NCI-H1930 (cell line): ENCODE measurements around the gene VIPR1.

Experiments
- DNase-seq, 2 experiments: peaks; one replicate each; lab custom pipeline; 2025; lab: John Stamatoyannopoulos, UW

The VIPR1 gene

GRCh38 chr3:42493798-42494151, 8.7 kb upstream of the VIPR1 start:
- DNase-seq: no peak

- no peak for DNase-seq
These were observed 7.0 kb upstream of the VIPR1 start for GRCh38 chr3:42495393-42495792.

- no peak for DNase-seq
These were observed 5.3 kb upstream of the VIPR1 start for GRCh38 chr3:42497009-42497731.

GRCh38 chr3:42498034-42498433, 4.4 kb upstream of the VIPR1 start:
- no peak for DNase-seq

GRCh38 chr3:42498791-42499477, 3.5 kb upstream of the VIPR1 start:
- DNase-seq: no peak

GRCh38 chr3:42499478-42499871, 3.0 kb upstream of the VIPR1 start:
- no peak for DNase-seq

- DNase-seq: no peak
These were observed 2.4 kb upstream of the VIPR1 start for GRCh38 chr3:42500091-42500490.

- no peak for DNase-seq
These were observed 1.5 kb upstream of the VIPR1 start for GRCh38 chr3:42500909-42501308.

- no peak for DNase-seq
These were observed 1.1 kb upstream of the VIPR1 start for GRCh38 chr3:42501321-42501680.

GRCh38 chr3:42501681-42502428, 588 bp upstream of the VIPR1 start:
- DNase-seq: peak; percentile 3 to 35

GRCh38 chr3:42503251-42503924, 945 bp downstream of the VIPR1 start:
- no peak for DNase-seq

- no peak for DNase-seq
These were observed 1.5 kb downstream of the VIPR1 start for GRCh38 chr3:42503957-42504333.

- no peak for DNase-seq
These were observed 2.1 kb downstream of the VIPR1 start for GRCh38 chr3:42504334-42505127.

GRCh38 chr3:42505128-42505848, 2.8 kb downstream of the VIPR1 start:
- DNase-seq: no peak

- no peak for DNase-seq
These were observed 3.5 kb downstream of the VIPR1 start for GRCh38 chr3:42505849-42506410.

- no peak for DNase-seq
These were observed 4.8 kb downstream of the VIPR1 start for GRCh38 chr3:42507252-42507651.

GRCh38 chr3:42507761-42508335, 5.4 kb downstream of the VIPR1 start:
- no peak for DNase-seq

GRCh38 chr3:42508562-42508961, 6.1 kb downstream of the VIPR1 start:
- DNase-seq: no peak

- DNase-seq: no peak
These were observed 6.7 kb downstream of the VIPR1 start for GRCh38 chr3:42509111-42509510.

- no peak for DNase-seq
These were observed 7.9 kb downstream of the VIPR1 start for GRCh38 chr3:42510325-42510724.
